IPS DF 6.9 (cell line): ENCODE data around the gene GLUD1.

ENCODE experiments used
- DNase-seq: peaks from one replicate; pipeline ENCODE4 v3.0.0-alpha.2; 2013; ENCODE audit warnings: low read depth, low spot score
- H3K27ac ChIP-seq: one replicate; pipeline ENCODE4 v1.5.1; 2013; ENCODE audit warnings: low read length, control low read depth
- H3K27me3 ChIP-seq: 2 replicates; pipeline ENCODE4 v1.6.1; 2013; ENCODE audit warnings: mild to moderate bottlenecking, low read length; ENCODE audit not compliant: control insufficient read depth, insufficient read depth
- H3K36me3 ChIP-seq: 2 replicates; pipeline ENCODE4 v1.6.1; 2013; ENCODE audit warnings: low read length; ENCODE audit not compliant: control insufficient read depth, insufficient read depth
- H3K4me1 ChIP-seq: 2 replicates; pipeline ENCODE4 v1.6.1; 2013; ENCODE audit warnings: low read length; ENCODE audit not compliant: control insufficient read depth, insufficient read depth
- H3K4me3 ChIP-seq: 2 replicates; pipeline ENCODE4 v1.5.1; 2013; ENCODE audit warnings: mild to moderate bottlenecking, low read length
- H3K9me3 ChIP-seq: 2 replicates; pipeline ENCODE4 v1.6.1; 2013; ENCODE audit warnings: low read length, inconsistent platforms; ENCODE audit not compliant: control insufficient read depth, insufficient read depth
- WGBS: extraction: QIAGEN DNeasy Blood & Tissue Kit; methylation state at CpG from one replicate; pipeline ENCODE4 v1.1.7; 2013; ENCODE audit warnings: mixed read lengths, missing lambda C conversion rate; ENCODE audit not compliant: insufficient read length, insufficient coverage; 5-methylcytosine and 5-hydroxymethylcytosine counted together

Gene GLUD1

DNA sequence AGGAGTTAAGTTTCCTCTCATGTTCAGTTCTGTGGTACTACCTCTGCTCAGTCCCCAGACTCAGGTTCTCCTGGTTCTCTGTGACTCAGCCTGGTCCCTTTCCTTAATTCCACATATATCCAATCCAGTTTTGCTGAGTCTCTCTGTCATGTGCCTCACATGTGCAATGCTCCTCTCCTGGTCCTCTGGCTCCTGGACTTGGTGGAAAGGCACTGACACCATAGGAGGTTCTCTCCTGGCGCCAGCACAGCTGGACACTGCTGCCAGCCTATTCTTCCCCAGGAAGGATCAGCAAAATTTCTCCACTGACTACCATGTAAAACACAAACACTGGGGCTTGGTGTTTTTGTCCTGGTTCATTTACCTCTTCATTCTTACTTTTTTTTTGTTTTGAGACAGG, 27.8 kb downstream of the GLUD1 start:
- Histone ChIP-seq H3K36me3 (peaks cover 6% of the 10 kb centered on the region), H3K27me3 (no peaks in the 10 kb centered on the region), H3K4me3 (no peak overlapping the region), H3K4me1 (no peaks in the 10 kb centered on the region), H3K27ac (no peak overlapping the region), H3K9me3 (no peaks in the 10 kb centered on the region)
- no peak for DNase-seq
- WGBS = no CpG with 5 or more reads among the region's 1 CpG

DNA sequence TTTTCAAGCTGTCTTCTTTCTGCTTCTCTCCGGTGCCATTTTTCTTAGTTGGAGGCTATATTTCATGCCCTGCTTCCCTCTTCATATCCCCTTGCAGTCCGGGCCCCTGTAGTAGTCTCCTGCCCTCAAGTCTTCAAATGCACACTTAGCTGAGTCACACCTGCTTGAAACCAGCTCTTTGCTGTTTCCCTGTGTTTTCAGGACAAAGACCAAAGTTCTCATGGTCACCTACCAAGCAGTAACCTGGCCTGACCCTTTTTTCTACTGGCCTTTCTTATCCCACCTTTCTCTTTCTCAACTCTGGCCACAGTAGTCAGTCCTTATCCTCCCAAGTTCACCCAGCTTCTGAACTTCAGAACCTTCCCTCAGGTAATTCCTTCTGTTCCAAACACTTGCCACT, 28.5 kb downstream of the GLUD1 start:
- H3K36me3 ChIP-seq = peaks cover 6% of the 10 kb centered on the region
- H3K9me3 ChIP-seq = no peaks in the 10 kb centered on the region
- WGBS = no CpG with 5 or more reads among the region's 2 CpGs
- no peaks in the 10 kb centered on the region for H3K4me1 ChIP-seq
- no peak for DNase-seq
- no peaks in the 10 kb centered on the region for H3K27me3 ChIP-seq
- no peak overlapping the region for H3K27ac ChIP-seq
- H3K4me3 ChIP-seq = no peak overlapping the region

DNA sequence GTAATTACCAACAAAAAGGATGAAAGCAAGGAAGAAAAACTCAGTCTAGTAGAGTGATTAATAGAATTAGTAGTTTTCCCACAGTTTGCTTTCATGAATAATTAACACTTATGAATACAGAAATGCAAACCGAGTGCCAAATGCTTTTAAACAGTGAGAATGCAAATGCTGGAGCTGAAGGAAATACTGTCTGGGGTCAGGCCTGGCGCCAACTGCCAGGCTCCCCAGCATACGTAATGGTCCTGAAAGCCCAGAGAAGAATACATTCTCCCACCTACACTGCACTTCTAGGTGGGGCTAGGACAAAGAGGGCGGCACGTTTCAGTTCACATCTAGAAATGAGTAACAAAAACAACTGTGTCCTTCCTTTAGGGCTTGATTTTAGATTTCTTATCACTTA, 30.0 kb downstream of the GLUD1 start:
- H3K36me3 ChIP-seq = peaks cover 9% of the 10 kb centered on the region
- H3K27ac ChIP-seq = no peak overlapping the region
- H3K9me3 ChIP-seq = no peaks in the 10 kb centered on the region
- no peaks in the 10 kb centered on the region for H3K4me1 ChIP-seq
- H3K4me3 ChIP-seq = no peak overlapping the region
- WGBS = no CpG with 5 or more reads among the region's 5 CpGs
- DNase-seq = no peak
- H3K27me3 ChIP-seq = no peaks in the 10 kb centered on the region

DNA sequence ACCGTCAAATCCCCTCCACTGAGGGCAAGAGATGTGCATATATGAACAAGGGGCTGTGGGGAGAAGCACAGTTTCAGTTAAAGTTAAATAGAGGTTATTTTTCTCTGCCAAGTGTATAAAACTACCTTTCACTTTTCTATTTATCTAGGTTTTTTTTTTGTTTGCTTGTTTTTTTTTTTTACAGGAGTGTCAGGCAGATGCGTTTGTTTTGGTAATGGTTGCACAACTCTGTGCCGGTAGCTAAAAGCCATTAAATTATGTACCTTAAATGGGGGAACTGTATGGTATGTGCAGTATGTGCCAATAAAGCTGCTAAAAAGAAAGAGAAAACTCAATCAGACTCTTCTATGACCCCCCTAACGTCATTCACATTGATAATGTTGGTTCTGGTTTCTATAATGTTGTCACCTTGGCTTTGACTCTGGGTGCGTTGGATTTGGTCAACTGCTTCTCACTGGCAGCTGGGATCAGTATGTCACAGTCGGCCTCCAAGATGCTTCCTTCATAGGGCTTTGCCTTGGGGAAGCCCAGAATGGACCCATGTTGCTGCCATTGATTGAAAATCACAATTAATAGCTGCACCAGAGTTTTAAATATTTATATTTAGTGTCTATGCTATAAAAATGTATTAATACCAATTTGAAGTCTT, 34.2 kb downstream of the GLUD1 start:
- Histone ChIP-seq H3K4me3 (no peak overlapping the region), H3K27me3 (no peaks in the 10 kb centered on the region), H3K9me3 (no peaks in the 10 kb centered on the region), H3K36me3 (peaks cover 7% of the 10 kb centered on the region; the same call in 1 of the 2 replicates), H3K4me1 (no peaks in the 10 kb centered on the region), H3K27ac (no peak overlapping the region)
- no CpG with 5 or more reads among the region's 6 CpGs for WGBS
- no peak for DNase-seq

DNA sequence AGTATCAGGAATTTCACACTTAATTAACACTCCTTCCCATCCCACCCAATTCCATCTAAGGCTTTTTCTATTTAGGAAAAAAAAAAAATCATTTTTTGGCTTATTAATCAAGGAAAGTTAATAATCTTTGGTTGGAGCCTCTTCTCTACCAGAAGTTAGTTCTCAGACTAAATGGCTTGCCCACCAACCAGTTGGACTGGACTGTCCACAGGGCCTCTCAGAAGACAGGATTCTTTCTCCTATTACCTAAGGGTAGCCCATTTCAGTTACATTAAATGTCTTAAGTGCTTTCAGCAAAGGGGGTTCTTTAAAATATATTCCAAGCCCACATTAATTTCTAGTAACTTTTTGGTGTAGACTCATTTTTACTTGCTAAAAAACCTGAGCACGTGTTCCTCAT, 35.2 kb downstream of the GLUD1 start:
- H3K36me3 ChIP-seq = peaks cover 7% of the 10 kb centered on the region; the same call in 1 of the 2 replicates

DNA sequence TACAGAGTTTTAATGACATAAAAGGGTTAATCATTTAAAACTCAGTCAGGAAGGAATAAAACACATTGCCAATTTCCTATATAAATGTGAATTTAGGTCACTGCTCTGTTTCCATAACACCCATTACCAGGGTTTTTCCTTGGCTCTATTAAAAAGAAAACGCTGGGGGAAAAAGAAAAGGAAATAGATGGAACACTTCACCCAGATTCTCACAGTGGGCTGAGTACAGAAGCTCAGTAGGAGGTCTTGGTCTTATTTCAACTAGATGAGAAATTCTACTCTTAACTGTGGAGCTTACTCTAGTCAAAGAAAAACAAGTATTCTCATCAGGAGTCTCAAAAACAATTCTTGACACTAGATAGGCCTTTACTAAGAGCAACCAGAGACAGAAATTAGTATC, 36.5 kb downstream of the GLUD1 start:
- peaks cover 10% of the 10 kb centered on the region; the same call in 1 of the 2 replicates for H3K36me3 ChIP-seq

More for the DNA sequence above, 35.2 kb downstream of the GLUD1 start:
- Histone ChIP-seq H3K9me3 (no peaks in the 10 kb centered on the region), H3K27ac (no peak overlapping the region), H3K4me3 (no peak overlapping the region), H3K27me3 (no peaks in the 10 kb centered on the region), H3K4me1 (no peaks in the 10 kb centered on the region)
- WGBS = no CpG with 5 or more reads among the region's 1 CpG
- DNase-seq = no peak

DNA sequence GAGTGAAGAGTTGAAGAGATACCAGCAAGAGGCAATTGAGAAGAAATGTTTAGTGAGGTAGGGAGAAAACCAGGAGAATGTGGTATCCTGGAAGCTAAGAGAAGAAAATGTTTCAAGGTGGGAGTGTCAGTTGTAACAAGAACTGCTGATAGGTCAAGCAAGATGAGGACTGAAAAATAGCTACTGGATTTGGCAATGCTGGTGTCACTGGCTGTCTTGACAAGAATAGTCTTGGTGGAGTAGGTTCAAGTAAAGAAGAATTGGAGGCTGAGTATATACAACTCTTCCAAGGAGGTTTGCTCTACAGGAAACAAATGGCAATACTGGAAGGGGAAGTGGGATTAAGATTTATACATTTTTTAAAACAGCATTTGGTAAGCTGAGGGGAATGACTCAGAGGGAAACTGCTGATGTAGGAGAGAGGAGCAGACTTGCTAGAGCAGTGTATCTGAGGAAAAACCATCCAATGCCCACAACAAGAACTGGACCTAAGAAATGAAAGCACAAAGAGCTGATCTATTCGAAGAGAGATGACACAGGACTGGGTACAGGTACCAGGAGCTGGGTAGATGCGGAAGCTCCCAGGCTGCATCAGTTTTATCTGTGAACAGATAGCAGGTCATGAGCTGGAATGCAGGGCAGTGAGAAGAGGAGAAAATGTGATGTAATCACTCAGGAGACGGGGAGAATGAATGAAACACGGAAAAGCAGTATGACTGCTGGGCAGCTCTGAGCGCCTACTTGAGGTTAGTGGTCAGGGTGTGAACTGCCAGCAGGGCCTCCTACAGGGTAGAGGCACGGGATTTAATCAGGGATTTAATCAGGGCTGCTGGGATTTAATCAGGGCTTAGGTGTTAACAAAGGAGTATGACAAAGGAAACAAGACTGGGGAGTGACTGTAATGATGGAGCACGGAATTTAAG, 40.0 kb downstream of the GLUD1 start:
- H3K27ac ChIP-seq = no peak overlapping the region
- WGBS = no CpG with 5 or more reads among the region's 7 CpGs
- H3K4me3 ChIP-seq = no peak overlapping the region
- no peaks in the 10 kb centered on the region for H3K27me3 ChIP-seq
- no peaks in the 10 kb centered on the region for H3K9me3 ChIP-seq
- H3K4me1 ChIP-seq = no peaks in the 10 kb centered on the region
- H3K36me3 ChIP-seq = peaks cover 11% of the 10 kb centered on the region
- no peak for DNase-seq

More for the DNA sequence above, 36.5 kb downstream of the GLUD1 start:
- Histone ChIP-seq H3K9me3 (no peaks in the 10 kb centered on the region), H3K27ac (no peak overlapping the region), H3K27me3 (no peaks in the 10 kb centered on the region), H3K4me3 (no peak overlapping the region), H3K4me1 (no peaks in the 10 kb centered on the region)
- DNase-seq = no peak
- no CpG with 5 or more reads among the region's 1 CpG for WGBS

DNA sequence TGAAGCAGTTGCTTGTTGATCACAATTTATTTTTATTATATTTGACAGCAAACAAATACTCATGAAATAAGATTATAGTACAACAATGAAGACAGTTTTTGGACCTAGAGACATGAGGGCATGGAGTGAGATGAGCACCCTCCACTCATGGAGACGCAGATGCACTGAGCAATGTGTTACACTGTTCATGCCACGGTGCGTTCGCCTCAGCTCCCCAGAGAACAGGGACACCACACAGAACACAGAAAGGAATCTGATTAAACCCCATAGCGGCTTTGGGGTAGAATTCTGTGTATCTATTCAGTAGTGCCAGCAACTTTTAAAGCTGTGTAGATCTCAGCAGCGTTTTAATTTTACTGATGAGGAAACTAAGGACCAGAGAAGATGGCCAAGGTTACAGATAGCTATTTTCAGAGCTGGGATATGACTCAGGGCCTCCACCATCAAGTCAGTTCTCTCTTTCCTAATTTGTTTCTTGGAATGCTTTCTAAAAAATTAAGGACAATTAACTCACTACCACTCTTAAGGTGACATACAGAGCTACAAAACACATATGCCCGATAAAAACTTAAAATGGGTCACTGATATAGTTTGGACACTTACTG, 41.0 kb downstream of the GLUD1 start:
- Histone ChIP-seq H3K27ac (no peak overlapping the region), H3K4me1 (no peaks in the 10 kb centered on the region), H3K36me3 (peaks cover 11% of the 10 kb centered on the region), H3K9me3 (no peaks in the 10 kb centered on the region), H3K27me3 (no peaks in the 10 kb centered on the region), H3K4me3 (no peak overlapping the region)
- WGBS = no CpG with 5 or more reads among the region's 7 CpGs
- DNase-seq = no peak

DNA sequence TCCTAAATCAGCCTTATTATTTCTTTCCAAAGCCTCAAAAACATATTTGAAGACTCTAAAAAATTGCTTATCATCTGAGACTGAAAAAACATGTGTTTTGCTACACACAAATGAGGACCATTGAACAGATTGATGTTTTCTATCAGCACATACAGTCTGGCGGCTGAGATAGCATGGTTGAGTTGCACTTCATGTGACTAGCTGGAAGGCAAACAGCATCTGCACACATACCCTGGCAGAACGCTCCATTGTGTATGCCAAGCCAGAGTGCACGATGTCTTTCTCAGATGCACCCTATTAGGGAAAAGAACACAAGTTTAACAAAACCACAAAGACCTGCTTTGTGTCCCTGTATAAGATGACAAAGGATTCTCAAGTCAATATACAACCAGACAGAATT, 41.5 kb downstream of the GLUD1 start:
- Histone ChIP-seq H3K36me3 (peaks cover 9% of the 10 kb centered on the region), H3K27me3 (no peaks in the 10 kb centered on the region), H3K4me3 (no peak overlapping the region), H3K4me1 (no peaks in the 10 kb centered on the region), H3K27ac (no peak overlapping the region), H3K9me3 (no peaks in the 10 kb centered on the region)
- no peak for DNase-seq
- WGBS = no CpG with 5 or more reads among the region's 3 CpGs

DNA sequence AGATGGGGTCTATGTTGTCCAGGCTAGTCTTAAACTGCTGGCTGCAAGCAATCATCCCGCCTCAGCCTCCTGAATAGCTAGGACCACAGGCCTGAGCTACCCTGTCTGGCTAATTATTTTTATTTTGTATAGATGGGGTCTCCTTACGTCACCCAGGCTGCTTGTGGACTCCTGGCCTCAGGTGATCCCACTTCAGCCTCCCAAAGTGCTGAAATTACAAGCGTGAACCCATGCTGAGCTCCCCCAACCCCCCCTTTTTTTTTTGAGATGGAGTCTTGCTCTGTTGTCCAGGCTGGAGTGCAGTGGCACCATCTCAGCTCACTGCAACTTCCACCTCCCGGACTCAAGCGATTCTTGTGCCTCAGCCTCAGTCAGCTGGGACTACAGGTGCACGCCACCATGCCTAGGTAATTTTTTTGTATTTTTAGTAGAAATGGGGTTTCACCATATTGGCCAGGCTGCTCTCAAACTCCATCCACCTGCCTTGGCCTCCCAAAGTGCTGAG, 49.2 kb downstream of the GLUD1 start:
- H3K4me3 ChIP-seq = no peak overlapping the region
- no peak overlapping the region for H3K27ac ChIP-seq
- no peaks in the 10 kb centered on the region; the same call in 1 of the 2 replicates for H3K36me3 ChIP-seq
- no peaks in the 10 kb centered on the region for H3K27me3 ChIP-seq
- H3K9me3 ChIP-seq = no peaks in the 10 kb centered on the region
- no CpG with 5 or more reads among the region's 6 CpGs for WGBS
- H3K4me1 ChIP-seq = no peaks in the 10 kb centered on the region
- no peak for DNase-seq
